GM18873 (cell line): Measurements from ENCODE around the gene IQGAP2.
"Not testable (repeated sequence)": the region's sequence is repeated elsewhere in the genome, so short reads cannot be mapped to it uniquely, and the experiment has no call there.

Experiments used
- ATAC-seq: cut with Tn5 transposase; IDR thresholded peaks from one replicate; pipeline ENCODE4 v1.9.1; 2021; ENCODE audit warnings: mild to moderate bottlenecking, moderate library complexity, moderate number of reproducible peaks; ENCODE audit not compliant: unreplicated experiment, low FRiP score

IQGAP2 gene

DNA sequence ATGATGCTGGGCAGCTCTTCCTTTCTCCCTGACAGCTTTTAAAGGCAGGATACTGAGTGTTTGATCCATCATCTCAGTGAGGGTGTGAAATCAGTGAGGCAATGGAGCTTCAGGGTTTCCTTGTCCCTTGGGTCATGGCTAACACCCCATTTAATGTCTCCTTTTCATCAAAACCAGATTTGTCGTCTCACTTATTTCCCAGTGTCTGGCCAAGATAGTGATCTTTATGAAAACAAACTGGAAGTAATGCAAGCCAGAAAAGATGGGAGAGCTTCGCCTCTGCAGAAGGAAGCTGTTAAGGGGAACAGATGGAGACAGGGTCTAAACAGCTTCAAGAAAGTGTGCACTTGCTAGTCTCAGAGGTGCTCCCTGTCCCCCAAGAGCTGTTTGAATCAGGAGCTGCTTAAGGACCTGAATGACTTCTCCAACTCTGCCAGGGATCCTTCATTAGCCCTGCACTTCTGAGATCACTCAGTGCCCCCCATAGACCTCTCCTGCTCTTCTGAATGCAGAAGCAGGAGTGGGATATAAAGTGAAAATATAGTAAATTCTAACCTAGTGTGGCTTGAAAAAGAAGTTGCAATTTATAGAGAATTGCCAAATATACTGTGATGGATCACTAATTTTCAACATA lies 124.0 kb downstream of the IQGAP2 start:
- no peak for ATAC-seq

DNA sequence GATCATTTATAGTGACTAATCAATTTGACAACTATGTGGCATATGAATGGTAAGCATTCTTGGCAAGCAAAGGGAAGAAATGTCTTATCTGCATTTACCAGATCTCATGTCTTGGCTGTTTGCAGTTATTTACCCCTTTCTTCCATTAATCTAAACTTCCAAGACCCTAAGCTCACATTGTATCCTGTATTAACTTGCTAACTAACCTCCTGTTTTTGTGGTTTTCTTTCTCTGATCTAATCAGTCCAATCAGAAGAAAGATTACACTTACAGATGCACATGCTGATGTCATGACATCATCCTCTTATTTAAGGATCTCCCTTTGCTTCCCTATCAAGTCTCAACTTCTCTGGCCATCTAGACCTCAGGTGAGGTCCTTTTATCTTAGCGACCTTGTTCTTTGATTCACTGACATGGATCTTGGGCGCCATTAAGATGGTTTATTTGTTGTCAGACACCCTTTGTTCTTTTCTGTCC lies 124.6 kb downstream of the IQGAP2 start:
- no peak for ATAC-seq

DNA sequence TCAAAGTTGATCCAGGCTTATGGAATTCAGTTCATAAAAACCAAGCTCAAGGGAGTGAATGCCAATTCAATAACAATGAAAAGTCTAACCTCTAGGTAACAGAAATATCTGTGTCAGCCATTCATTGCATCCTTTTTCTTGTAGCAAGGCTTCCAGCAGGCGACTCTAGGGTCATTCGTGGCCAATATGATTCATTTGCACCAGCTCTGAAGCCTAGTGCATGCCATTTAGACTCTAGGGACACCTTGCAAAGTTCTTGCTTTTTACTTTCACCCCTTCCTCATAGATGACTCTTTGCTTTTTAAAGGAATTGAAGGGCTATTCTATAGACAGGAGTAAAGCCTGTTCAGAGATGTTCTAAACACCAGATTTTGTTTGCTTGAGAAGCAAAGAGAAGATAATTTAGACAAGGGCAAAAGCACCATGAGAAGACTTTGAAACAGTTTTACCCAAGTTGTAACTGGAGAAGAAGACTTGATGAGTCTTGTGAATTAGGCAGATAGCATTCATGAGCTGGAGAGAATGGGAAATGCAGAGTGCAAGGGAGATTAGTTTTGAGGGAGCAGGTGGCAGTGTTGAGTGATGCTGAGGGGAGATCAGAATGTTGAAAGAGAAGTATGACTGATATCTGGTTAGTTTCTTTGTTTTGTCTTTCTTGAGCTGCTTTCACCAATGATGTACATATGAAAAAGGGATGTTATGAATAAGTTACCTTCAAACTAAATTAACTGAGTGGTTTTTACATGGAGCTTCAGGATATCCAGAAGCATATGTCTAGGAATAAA lies 125.7 kb downstream of the IQGAP2 start:
- ATAC-seq = no peak

DNA sequence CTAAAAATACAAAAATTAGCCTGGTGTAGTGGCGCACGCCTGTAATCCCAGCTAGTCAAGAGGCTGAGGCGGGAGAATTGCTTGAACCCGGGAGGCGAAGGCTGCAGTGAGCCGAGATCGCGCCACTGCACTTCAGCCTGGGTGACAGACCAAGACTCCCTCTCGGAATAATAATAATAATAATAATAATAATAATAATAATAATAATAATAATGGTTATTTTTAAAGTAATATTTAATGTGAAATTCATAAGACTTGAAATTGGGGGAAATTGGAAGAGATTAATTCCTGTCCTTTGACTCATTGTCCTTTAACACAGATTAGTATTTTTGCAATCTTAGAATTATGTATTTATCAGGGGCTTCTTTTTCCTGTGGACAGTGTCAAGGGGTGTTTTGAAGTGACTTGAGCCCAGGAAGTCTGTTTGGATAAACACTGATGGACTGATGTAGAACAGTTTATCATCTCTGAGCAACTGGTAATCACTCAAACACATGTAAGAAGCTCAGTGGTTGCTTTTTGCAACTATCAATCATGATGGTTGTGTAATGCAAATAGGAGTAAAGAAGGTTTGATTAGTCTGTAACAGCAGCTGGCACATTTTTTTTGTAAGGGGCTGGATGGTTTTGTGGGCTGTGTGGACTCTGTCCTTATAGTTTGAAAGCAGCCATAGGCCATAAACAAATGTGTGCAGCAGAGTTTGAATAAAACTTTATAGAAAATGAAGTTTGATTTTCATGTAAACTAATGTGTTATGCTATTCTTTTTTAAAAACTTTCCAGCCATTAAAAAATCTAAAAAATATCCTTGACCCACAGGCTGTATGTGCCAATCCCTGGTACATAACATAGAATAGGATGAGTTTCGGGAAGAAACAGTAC lies 126.6 kb downstream of the IQGAP2 start:
- ATAC-seq = no peak

DNA sequence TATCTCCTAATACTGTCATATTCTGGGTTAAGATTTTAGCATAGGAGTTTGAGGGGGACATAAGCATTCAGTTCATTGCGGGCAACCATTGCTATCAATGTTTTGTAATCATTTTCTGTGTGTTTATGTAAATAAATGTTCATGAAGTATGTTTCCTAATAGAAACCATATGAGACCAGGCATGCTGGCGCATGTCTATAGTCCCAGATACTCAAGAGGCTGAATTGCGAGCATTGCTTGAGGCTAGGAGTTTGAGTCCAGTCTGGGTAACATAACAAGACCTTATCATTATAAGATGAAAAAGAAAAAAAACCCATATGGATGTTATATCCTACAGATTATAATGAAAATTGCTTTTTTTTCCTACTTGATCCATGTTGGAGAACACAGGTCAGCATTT lies 129.0 kb downstream of the IQGAP2 start:
- no peak for ATAC-seq

DNA sequence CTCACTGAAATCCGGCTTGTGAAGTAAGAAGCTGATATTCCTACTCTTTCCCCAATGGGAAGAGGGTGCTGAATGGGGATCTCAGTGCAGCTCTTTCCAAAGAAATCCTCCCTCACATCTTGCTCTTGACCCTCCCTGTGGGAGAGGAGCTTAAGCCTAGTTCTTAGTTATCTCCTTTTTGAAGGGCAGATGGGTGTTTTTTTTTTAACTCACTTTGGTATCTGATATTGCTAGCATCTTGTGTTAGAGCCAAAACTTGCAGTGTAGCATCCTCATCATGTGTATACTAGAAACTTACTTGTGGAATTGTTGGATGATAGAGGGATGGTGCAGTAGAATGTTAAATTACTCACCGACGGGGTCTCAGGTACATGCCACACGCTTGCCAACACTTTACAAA lies 129.9 kb downstream of the IQGAP2 start:
- ATAC-seq = no peak

DNA sequence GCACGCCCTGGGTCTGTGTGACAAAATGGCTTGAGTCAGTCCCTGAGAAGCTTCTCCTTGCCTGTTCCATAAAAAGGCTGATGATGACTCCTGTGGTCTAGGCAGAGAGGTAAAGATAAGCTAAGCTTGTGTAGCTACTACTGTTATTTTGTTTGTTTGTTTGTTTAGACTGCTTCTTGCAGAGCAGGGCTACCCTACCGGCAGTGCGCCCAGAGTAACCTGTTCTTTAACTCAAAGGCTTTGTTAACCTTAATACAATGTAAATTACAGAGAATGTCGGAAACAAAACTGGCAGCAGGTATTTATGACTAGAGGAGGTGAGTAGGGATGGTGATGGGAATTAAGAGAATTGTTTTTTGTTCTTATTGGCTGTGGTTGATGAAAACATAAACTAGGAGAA lies 132.5 kb downstream of the IQGAP2 start:
- ATAC-seq = no peak

DNA sequence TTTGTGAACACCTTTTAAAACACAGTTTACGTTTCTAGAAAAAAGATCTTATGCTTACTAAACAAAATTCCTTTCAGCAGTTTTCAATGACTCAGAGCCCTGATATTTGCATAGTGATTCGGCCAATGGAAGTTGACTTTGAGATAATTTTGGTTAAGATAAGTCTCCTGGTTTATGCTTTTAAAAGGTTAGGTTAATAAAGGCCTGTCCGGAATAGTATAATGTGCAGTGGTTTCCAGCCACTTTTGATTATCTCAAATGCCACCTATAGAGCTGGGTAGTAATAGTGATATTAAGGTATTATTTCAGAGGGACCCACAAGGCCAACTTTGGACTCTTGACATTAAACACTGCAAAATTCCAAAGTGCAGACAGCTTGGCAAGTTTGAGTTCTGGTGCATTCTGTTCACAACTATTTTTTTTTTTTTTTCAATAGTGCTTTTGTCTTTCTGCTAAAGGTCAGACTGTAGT lies 134.0 kb downstream of the IQGAP2 start:
- no peak for ATAC-seq

DNA sequence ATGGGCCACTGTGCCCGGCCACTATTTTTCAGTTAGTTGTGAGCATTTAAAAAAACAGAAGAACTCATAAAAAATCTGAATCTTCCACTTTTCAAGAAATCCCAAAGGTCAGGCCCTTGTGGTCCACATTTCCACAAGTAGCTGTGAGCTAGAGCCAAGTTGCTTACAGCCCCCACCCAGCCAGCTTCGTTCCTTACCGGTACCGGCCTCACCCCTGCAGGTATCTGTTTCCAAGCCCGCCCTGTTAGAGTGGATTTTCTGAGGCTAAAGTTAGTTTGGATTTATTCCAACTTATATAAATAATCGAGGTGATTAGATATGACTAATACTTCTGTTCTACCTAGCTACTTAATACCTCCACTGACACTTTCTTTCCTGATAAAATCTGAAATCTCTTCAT lies 139.2 kb downstream of the IQGAP2 start:
- no peak for ATAC-seq

DNA sequence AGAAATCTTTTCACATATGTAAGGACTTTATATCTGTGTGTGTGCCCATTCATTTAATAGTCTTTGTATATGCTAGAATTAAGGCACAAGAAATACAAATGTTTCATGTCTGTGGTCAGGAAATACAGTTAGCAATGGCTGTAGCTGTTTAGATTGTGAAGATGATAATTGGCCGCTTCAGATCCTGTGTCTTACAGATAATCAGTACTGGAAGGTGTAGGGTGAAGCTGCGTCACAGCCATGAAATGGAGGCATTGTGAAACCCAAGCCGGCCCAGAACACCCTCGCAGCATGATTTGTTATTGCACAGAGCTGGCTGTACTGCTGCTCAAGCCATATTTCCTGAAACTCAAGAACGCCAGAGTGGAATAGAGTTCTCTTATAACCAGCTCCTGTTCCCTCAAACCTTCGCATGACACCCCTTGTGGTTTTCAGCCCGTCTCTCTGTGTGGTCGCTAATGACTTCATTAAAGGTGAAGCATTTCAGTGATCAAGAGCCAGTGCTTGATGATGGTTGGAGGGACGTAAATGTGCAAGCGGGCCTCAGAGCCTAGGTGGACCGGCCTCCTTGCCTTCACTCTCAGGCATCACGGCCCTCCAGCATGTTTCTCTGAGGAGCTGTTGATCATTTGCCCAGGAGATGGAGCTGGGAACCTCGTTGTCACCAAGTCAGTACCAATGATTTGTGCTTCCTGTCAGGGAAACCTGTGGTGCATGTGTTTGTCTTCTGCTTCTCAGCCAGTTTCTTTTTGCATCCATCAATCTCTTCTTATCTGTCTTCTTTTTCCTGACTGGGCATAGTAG lies 140.0 kb downstream of the IQGAP2 start:
- ATAC-seq = no peak

DNA sequence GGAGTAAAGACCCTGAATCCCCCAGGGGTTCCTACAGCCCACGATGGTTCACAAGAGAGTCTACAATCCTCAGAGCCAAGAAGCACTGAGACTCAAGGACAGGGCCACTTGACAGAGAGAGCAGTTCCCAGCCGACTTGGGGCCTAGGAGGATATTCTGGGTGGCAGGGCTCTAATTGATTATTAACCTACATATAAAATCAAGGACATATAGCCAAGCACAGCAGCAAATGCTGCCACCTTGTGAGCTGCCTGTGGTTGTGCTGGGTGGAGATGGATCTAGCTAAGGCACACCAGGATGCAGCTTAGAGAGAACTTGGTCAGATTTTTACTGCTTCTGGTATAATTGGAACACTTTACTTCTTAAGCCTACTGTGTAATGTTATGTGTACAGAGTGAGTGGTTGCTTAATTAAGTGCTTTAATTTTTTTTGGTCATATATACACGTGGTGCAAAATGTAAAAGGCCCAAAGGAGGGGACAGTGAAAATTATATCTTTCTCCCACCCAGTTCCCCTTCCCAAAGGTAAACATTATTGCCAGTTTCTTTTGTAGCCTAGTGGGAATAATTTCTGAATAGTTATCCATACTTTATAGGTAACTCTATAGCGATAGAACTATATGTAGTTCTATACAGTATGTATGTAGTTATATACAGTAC lies 141.3 kb downstream of the IQGAP2 start:
- ATAC-seq = no peak

DNA sequence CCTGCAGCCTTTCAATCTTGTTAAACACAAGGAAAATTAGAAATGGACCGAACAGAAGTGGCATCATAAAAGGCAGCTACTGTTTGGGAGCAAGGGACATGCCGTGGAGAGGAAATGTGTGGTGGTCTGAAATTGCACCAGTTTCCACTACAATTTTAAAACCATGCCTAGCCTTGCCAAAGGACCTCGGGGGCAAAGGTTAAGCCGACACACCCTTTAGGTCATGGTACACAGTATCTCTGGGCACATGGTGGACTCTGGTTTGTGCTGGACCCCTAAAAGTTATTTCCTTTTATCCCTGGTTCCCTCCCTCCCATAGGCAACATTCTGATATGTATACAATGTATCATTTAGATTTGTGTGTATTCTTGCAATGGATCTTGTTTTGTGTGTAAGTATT lies 142.1 kb downstream of the IQGAP2 start:
- no peak for ATAC-seq

DNA sequence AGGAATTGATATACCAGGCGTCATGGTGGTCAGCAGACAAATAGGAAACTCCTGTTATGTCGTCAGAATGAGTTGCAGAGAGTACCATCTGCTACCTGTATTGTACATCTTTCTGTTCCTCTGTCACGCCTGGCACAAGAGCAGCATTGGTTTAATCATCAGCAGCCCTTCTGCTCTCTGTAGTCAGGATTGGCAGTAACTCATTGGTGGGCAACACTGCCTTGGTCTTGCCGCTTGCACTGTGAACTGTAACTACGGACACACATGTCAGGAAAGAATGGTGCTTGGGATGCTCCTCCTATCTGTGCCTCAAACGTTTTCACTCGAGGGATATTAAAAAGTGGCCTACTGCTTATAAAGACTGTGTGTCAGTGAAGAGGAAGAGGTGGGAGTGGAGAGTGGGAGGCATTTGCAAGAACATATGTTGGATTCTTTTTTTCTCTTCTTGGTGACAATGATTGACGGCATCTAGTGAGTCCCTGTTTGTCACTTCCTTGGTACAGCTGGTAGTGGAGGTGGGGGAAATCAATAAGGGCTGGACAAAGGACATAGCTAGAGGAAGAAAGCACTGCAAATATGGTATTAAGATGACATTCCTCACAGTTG lies 143.5 kb downstream of the IQGAP2 start:
- ATAC-seq = no peak

DNA sequence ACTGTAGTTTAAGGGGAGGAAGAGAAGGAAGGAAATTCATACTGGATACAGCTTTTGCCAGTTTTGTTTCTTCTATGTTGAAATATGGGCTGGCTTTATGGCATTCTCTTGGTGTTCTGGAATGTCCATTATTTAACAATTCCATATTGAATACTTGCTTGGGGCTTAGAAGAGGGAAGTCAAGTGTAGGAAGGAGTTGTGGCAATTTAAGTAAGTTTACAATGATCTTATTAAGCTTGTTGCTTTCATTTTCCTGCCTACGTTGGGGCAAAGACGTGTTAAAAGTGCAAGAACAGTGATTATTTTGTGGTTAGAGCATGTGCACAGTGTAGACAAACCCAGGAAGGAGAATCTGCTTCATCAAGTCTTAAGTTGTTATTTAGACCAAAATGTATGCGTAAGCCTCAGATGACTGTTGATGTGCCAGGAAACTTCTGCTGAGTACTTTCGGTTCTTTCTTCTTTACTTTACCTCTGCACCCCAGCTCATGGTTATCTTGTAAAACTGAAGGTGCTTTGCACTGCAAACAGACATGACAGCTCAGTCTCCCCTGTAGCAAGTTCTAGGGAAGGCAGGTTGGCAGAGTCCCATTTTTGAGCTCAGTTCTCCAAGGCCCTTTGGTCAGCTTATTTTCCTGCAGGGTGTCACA lies 144.3 kb downstream of the IQGAP2 start:
- peak; percentile 72 for ATAC-seq

DNA sequence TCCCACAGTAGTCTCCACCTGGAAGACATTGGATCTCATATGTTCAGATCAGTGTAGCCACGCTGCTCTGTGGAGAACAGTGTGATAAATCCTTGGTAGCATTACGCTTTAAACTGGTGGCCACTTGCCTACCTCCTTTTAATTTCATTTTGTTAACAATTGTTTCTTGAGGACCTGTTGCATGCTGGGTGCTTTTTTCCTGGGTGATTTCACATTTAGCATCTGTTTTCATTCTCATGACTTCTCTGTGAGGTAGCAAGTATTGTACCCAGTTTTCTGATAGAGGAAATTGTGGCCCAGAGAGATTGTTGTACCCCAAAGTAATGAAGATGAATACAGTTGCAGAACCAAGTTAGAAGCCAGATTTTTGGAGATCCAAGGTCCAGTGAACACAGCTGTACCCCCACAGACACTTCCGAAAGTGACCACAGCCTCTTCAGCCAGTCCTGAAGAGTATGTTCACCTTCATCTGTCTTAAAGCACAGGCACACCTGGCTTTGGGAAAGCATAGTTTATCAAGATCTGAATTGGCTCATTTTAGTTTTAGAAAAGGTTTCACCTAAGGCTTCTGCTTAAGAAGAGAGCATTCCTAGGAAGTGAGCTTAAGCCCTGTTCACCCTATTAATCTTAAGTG lies 144.9 kb downstream of the IQGAP2 start:
- peak; percentile 41 for ATAC-seq

DNA sequence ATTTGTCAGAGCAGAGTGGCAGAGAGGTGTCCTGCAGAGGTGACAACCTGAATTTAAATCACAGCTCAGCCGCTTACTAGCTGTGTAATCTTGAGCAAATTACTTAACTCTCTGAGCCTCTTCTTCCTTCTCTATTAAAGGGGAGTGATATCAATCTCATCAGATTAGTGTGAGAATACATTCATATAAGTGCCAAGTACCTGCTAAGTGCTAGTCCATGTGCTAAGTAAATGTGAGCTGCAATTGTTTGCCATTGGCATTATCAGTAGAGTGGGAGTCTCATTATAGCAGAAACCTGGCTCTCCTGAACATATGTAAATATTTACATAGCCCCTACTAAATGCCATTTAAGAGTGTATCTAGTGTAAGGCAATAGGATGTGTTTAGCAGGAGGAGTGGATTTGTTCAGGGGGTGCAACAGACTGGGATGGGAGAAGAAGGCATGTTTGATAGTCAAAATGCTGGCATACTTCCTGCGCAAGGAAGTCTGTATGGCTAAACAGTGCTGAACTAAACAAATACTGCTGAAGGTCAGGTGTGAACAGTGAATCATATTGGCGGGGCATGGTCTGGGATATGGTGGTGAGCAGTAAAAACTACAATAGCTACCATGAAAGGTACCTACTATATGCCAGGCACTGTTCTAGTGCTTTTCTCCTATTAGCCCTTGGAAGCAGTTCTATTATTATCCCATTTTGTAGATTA lies 145.6 kb downstream of the IQGAP2 start:
- peak; percentile 1 for ATAC-seq

DNA sequence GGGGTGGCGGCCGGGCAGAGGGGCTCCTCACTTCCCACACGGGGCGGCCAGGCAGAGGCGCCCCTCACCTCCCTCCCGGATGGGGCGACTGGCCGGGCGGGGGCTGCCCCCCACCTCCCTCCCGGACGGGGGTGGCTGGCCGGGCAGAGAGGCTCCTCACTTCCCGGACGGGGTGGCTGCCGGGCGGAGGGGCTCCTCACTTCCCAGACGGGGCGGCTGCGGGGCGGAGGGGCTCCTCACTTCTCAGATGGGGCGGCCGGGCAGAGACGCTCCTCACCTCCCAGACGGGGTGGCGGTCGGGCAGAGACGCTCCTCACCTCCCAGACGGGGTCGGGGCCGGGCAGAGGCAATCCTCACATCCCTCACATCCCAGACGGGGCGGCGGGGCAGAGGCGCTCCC lies 147.8 kb downstream of the IQGAP2 start:
- ATAC-seq = not testable (repeated sequence)

DNA sequence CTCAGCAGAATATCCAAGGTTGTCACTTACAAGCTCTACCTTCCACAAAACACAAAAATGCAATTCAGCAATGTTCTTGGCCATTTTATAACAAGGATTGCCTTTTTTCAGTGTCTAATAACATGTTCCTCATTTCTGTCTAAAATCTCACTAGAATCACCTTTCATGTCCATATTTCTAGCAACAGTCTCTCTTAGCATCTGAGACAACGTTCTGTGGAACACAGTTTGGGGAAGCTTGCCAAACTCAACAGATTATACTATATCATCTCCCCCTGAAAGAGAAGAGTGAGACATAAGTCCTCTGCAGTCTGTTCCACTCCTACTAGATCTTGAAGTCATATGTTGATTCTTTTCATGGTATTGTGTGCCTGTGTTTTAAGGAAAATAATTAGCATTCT lies 149.5 kb downstream of the IQGAP2 start:
- no peak for ATAC-seq
